K562 (cell line): ENCODE results near the gene NUSAP1. TPM values are rescaled to one million over a fixed set of nuclear protein-coding genes. Genes with fewer than 3 reads are reported as not detected.

Experiments used
- ARID1B ChIP-seq: fragments of 450-650 bp; IDR thresholded peaks from 2 replicates; pipeline ENCODE4 v1.6.1; 2016; ENCODE audit warnings: antibody characterized with exemption, mild to moderate bottlenecking, inconsistent platforms
- CBFA2T3 ChIP-seq: fragments of 450-650 bp; IDR thresholded peaks from 2 replicates; pipeline ENCODE4 v1.6.1; 2017
- DPF2 ChIP-seq: fragments of 450-650 bp; IDR thresholded peaks from 2 replicates; pipeline ENCODE4 v1.6.1; 2016
- ESRRA ChIP-seq: fragments of 450-650 bp; IDR thresholded peaks from 2 replicates; pipeline ENCODE4 v1.6.1; 2014; ENCODE audit warnings: low read depth, mild to moderate bottlenecking, moderate library complexity, borderline replicate concordance
- GATAD2A ChIP-seq: fragments of 450-650 bp; IDR thresholded peaks from 2 replicates; pipeline ENCODE4 v1.6.1; 2017
- HDAC1 ChIP-seq, 2 experiments: fragments of 450-650 bp; IDR thresholded peaks; 2 replicates each; pipeline ENCODE4 v1.6.1; 2016 to 2017; ENCODE audit warnings: inconsistent platforms in 1 of 2, mild to moderate bottlenecking in 1 of 2, moderate library complexity in 1 of 2
- HDAC3 ChIP-seq: fragments of 450-650 bp; IDR thresholded peaks from 2 replicates; pipeline ENCODE4 v1.6.1; 2018; ENCODE audit warnings: borderline replicate concordance, mild to moderate bottlenecking, moderate library complexity; ENCODE audit not compliant: partially characterized antibody
- KDM1A ChIP-seq, 2 experiments: fragments of 450-650 bp; IDR thresholded peaks; 2 replicates each; pipeline ENCODE4 v1.6.1; 2016; ENCODE audit warnings: mild to moderate bottlenecking in 2 of 2
- MYBL2 ChIP-seq, 2 experiments: fragments of 450-650 bp in 1 of 2; sonication (generic) in 1 of 2; formaldehyde crosslinking in 1 of 2; IDR thresholded peaks; 2 replicates each; pipeline versions ENCODE4 v1.6.1 to v1.8.1; 2017 to 2022; ENCODE audit warnings: borderline replicate concordance in 1 of 2, inconsistent platforms in 1 of 2, low read depth in 1 of 2, mild to moderate bottlenecking in 1 of 2, missing genetic modification reagents in 1 of 2, moderate library complexity in 1 of 2
- NCOR1 ChIP-seq: fragments of 450-650 bp; IDR thresholded peaks from 2 replicates; pipeline ENCODE4 v1.6.1; 2016; ENCODE audit warnings: mild to moderate bottlenecking, moderate library complexity
- POLR2AphosphoS5 ChIP-seq: IDR thresholded peaks from 2 replicates; pipeline ENCODE4 v1.6.1; 2011; ENCODE audit warnings: mild to moderate bottlenecking, low read depth, low read length, moderate library complexity; ENCODE audit not compliant: control insufficient read depth, insufficient read depth
- SMARCA5 ChIP-seq: fragments of 450-650 bp; IDR thresholded peaks from 2 replicates; pipeline ENCODE4 v1.6.1; 2016
- TAL1 ChIP-seq: fragments of 450-650 bp; IDR thresholded peaks from 2 replicates; pipeline ENCODE4 v1.6.1; 2016; ENCODE audit warnings: mild to moderate bottlenecking
- TCF3 ChIP-seq: sonication (generic); formaldehyde crosslinking; IDR thresholded peaks from 2 replicates; pipeline ENCODE4 v1.4.0; 2020; ENCODE audit warnings: mild to moderate bottlenecking, missing genetic modification reagents
- TFAM ChIP-seq: fragments of 250-450 bp; sonication (Bioruptor Pico); conservative IDR thresholded peaks from 2 replicates; pipeline ENCODE4 v1.5.0; 2021; ENCODE audit warnings: mild to moderate bottlenecking, moderate library complexity
- ZFX ChIP-seq: sonication (generic); formaldehyde crosslinking; IDR thresholded peaks from 2 replicates; pipeline ENCODE4 v1.8.0; 2022; ENCODE audit warnings: mild to moderate bottlenecking, missing genetic modification reagents, moderate library complexity
- ZNF121 ChIP-seq: sonication (generic); formaldehyde crosslinking; conservative IDR thresholded peaks from 2 replicates; pipeline ENCODE4 v1.8.0; 2022; ENCODE audit warnings: missing genetic modification reagents
- ZNF263 ChIP-seq: sonication (generic); formaldehyde crosslinking; IDR thresholded peaks from 2 replicates; pipeline ENCODE4 v1.8.0; 2022; ENCODE audit warnings: mild to moderate bottlenecking, missing genetic modification reagents, borderline replicate concordance
- ZNF347 ChIP-seq: fragments of 450-650 bp; formaldehyde crosslinking; IDR thresholded peaks from 2 replicates; pipeline ENCODE4 v1.4.0; 2020; ENCODE audit warnings: low read depth, mild to moderate bottlenecking, moderate library complexity
- polyA plus RNA-seq, 8 experiments: library from polyadenylated mRNA; depleted of rRNA in 4 of 8; stranded (reverse) in 5 of 8; unstranded in 3 of 8; fragments of >200 nt; fragmentation: Nextera tagmentation in 2 of 8; fragmentation: Illumina TruSeq in 1 of 8; extraction: Ambion mirVana in 2 of 8; extraction: Trizol in 1 of 8; gene quantifications; 2 replicates each; pipeline versions ENCODE4 v1.2.1 to v1.2.3, GENCODE V29; 2011 to 2014; ENCODE audit warnings: inconsistent platforms in 1 of 8, missing spikeins in 1 of 8
- total RNA-seq, 7 experiments: library from RNA; depleted of rRNA in 6 of 7; stranded (reverse); fragments of >200 nt in 6 of 7; fragmentation: Illumina TruSeq in 2 of 7; extraction: Trizol in 2 of 7; gene quantifications; 2 replicates each; pipeline versions ENCODE4 v1.2.1 to v1.2.3, GENCODE V29; 2011 to 2021; ENCODE audit warnings: low replicate concordance in 1 of 7
- TF ChIP-seq, protein P1 (sequence below), 2 experiments: fragments of 450-650 bp; IDR thresholded peaks; 2 replicates each; pipeline ENCODE4 v1.6.1; 2016
- TF ChIP-seq, protein P2 (sequence below), 2 experiments: fragments of 150-350 bp in 1 of 2; IDR thresholded peaks; 2 replicates each; pipeline ENCODE4 v1.6.1; 2012 to 2016; ENCODE audit warnings: low read depth in 2 of 2, low read length in 2 of 2, mild to moderate bottlenecking in 1 of 2, moderate library complexity in 1 of 2
- TF ChIP-seq, protein P3 (sequence below), 2 experiments: fragments of 450-650 bp; conservative IDR thresholded peaks; 2 replicates each; pipeline ENCODE4 v1.6.1; 2017; ENCODE audit warnings: mild to moderate bottlenecking in 2 of 2, moderate library complexity in 2 of 2

Gene NUSAP1
- total and polyA plus RNA-seq, 9 of the 15 experiments (the other 6 are each of a cell fraction or from before 2014, with no cell fraction given) = 119 to 266 (median 227) TPM

DNA sequence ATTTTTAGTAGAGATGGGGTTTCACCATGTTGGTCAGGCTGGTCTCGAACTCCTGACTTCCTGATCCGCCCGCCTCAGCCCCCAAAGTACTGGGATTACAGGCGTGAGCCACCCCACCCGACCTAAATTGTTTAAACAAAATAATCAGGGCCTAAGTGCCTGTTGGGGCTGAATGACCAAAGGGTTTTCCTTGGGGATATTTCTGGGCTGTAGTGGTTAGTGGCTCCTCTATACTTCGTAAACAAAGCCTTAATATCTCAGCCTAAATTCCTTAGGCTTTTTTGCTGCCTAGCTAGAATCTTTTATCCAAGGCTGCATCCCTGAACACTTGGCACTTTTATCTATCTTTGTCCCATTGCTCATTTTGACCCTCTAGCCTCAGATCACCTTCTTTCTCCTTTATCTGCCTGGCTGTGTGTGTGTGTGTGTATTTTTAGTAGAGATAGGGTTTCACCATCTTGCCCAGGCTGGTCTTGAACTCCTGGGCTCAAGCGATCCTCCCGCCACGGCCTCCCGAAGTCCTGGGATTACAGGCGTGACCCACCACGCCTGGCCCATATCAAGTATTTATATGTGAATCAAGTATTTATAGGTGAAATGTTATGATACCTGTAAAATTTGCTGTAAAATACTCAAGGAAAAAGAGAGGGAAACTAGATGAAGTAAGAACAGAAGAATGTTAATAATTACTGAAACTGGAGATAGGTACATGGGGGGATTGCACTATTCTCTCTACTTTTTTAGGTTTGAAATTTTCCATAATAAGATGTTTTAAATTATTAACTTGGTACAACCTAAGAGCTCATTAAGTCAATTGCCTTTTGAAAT lies 1.8 kb downstream of the NUSAP1 start (continued):
- TF ChIP-seq, protein P1, sequence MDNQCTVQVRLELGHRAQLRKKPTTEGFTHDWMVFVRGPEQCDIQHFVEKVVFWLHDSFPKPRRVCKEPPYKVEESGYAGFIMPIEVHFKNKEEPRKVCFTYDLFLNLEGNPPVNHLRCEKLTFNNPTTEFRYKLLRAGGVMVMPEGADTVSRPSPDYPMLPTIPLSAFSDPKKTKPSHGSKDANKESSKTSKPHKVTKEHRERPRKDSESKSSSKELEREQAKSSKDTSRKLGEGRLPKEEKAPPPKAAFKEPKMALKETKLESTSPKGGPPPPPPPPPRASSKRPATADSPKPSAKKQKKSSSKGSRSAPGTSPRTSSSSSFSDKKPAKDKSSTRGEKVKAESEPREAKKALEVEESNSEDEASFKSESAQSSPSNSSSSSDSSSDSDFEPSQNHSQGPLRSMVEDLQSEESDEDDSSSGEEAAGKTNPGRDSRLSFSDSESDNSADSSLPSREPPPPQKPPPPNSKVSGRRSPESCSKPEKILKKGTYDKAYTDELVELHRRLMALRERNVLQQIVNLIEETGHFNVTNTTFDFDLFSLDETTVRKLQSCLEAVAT (IDR thresholded peaks at IDR 0.05) = peak in 1 of 2 experiments; percentile 10; a peak in 1 of 4 replicates
- TF ChIP-seq ZFX = 0 out of 2 replicates have a peak, but pooled peaks have one; percentile 27
- TF ChIP-seq, protein P2, sequence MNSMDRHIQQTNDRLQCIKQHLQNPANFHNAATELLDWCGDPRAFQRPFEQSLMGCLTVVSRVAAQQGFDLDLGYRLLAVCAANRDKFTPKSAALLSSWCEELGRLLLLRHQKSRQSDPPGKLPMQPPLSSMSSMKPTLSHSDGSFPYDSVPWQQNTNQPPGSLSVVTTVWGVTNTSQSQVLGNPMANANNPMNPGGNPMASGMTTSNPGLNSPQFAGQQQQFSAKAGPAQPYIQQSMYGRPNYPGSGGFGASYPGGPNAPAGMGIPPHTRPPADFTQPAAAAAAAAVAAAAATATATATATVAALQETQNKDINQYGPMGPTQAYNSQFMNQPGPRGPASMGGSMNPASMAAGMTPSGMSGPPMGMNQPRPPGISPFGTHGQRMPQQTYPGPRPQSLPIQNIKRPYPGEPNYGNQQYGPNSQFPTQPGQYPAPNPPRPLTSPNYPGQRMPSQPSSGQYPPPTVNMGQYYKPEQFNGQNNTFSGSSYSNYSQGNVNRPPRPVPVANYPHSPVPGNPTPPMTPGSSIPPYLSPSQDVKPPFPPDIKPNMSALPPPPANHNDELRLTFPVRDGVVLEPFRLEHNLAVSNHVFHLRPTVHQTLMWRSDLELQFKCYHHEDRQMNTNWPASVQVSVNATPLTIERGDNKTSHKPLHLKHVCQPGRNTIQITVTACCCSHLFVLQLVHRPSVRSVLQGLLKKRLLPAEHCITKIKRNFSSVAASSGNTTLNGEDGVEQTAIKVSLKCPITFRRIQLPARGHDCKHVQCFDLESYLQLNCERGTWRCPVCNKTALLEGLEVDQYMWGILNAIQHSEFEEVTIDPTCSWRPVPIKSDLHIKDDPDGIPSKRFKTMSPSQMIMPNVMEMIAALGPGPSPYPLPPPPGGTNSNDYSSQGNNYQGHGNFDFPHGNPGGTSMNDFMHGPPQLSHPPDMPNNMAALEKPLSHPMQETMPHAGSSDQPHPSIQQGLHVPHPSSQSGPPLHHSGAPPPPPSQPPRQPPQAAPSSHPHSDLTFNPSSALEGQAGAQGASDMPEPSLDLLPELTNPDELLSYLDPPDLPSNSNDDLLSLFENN (IDR thresholded peaks at IDR 0.05; ENCODE audit: low read depth in 2 of 2, low read length in 2 of 2) = no peak
- TF ChIP-seq HDAC3 = peak; percentile 29
- peak; percentile 78 for TF ChIP-seq TCF3
- peak; percentile 89 for TF ChIP-seq NCOR1
- TF ChIP-seq ZNF121 (CRISPR knock-in tag) = no peak
- TF ChIP-seq KDM1A (IDR thresholded peaks at IDR 0.05) = peak; percentile 72 to 83
- peak in 1 of 2 experiments; percentile 49; a peak in 1 of 4 replicates for TF ChIP-seq HDAC1 (IDR thresholded peaks at IDR 0.05)
- TF ChIP-seq, protein P3, sequence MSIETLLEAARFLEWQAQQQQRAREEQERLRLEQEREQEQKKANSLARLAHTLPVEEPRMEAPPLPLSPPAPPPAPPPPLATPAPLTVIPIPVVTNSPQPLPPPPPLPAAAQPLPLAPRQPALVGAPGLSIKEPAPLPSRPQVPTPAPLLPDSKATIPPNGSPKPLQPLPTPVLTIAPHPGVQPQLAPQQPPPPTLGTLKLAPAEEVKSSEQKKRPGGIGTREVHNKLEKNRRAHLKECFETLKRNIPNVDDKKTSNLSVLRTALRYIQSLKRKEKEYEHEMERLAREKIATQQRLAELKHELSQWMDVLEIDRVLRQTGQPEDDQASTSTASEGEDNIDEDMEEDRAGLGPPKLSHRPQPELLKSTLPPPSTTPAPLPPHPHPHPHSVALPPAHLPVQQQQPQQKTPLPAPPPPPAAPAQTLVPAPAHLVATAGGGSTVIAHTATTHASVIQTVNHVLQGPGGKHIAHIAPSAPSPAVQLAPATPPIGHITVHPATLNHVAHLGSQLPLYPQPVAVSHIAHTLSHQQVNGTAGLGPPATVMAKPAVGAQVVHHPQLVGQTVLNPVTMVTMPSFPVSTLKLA (conservative IDR thresholded peaks at IDR 0.05) = peak in 1 of 2 experiments; percentile 19; a peak in 1 of 4 replicates
- TF ChIP-seq MYBL2 (IDR thresholded peaks at IDR 0.05; ENCODE audit: low read depth) = 0 out of 2 replicates have a peak, but pooled peaks have one; percentile 23
- TF ChIP-seq MYBL2 (CRISPR knock-in tag; IDR thresholded peaks at IDR 0.05; ENCODE audit: borderline replicate concordance) = no peak
- TF ChIP-seq ARID1B = peak; percentile 89
- TF ChIP-seq ZNF263 = no peak
- peak; percentile 87 for TF ChIP-seq DPF2
- 0 out of 2 replicates have a peak, but pooled peaks have one; percentile 62 for TF ChIP-seq GATAD2A
- no peak for TF ChIP-seq TFAM
- peak; percentile 81 for TF ChIP-seq TAL1
- no peak for TF ChIP-seq ZNF347
- peak; percentile 42; the same call in 1 of the 2 replicates for TF ChIP-seq POLR2AphosphoS5
- TF ChIP-seq CBFA2T3 = peak; percentile 96
- 0 out of 2 replicates have a peak, but pooled peaks have one; percentile 42 for TF ChIP-seq SMARCA5
- no peak for TF ChIP-seq ESRRA
